K562 (cell line): ENCODE data around the gene NRTN. TPM values are rescaled to one million over a fixed set of nuclear protein-coding genes. Genes with fewer than 3 reads are reported as not detected.

Experiments used
- ZNF407 ChIP-seq: fragments of 450-650 bp; IDR thresholded peaks from 2 replicates; pipeline ENCODE4 v1.6.1; 2016; ENCODE audit warnings: low read depth
- polyA plus RNA-seq, 8 experiments: library from polyadenylated mRNA; depleted of rRNA in 4 of 8; stranded (reverse) in 5 of 8; unstranded in 3 of 8; fragments of >200 nt; fragmentation: Nextera tagmentation in 2 of 8; fragmentation: Illumina TruSeq in 1 of 8; extraction: Ambion mirVana in 2 of 8; extraction: Trizol in 1 of 8; gene quantifications; 2 replicates each; pipeline versions ENCODE4 v1.2.1 to v1.2.3, GENCODE V29; 2011 to 2014; ENCODE audit warnings: inconsistent platforms in 1 of 8, missing spikeins in 1 of 8
- total RNA-seq, 7 experiments: library from RNA; depleted of rRNA in 6 of 7; stranded (reverse); fragments of >200 nt in 6 of 7; fragmentation: Illumina TruSeq in 2 of 7; extraction: Trizol in 2 of 7; gene quantifications; 2 replicates each; pipeline versions ENCODE4 v1.2.1 to v1.2.3, GENCODE V29; 2011 to 2021; ENCODE audit warnings: low replicate concordance in 1 of 7

Gene NRTN
- total and polyA plus RNA-seq, 9 of the 15 experiments (the other 6 are each of a cell fraction or from before 2014, with no cell fraction given), result 0.62 to 8.1 (median 1.6) TPM; not detected in 2

GRCh38 chr19:5784581-5785147 lies 20.2 kb upstream of the NRTN start, which contains the start of gene PRR22 (continued):
- no peak for TF ChIP-seq ZNF407
